Liver (tissue), 9 donors: Measurements from ENCODE around the gene SERTAD2. TPM values are rescaled to one million over a fixed set of nuclear protein-coding genes. Genes with fewer than 3 reads are reported as not detected.
A peak's percentile ranks its signal among the peaks of the same experiment; 100 is the strongest.

Experiments used
- DNase-seq: peaks from one replicate; pipeline ENCODE4 v3.0.0-alpha.2; 2017; ENCODE audit warnings: low spot score
- H3K27ac ChIP-seq, 2 donors: one replicate each; pipeline ENCODE4 v1.7.0; 2013; ENCODE audit warnings: inconsistent platforms in 2 of 2, low read length in 2 of 2, control low read depth in 1 of 2, low read depth in 1 of 2, mild to moderate bottlenecking in 1 of 2
- H3K27me3 ChIP-seq, 4 donors: one replicate each; pipeline versions ENCODE4 v1.6.1 to v1.7.0; 2013; ENCODE audit warnings: low read length in 3 of 4, inconsistent platforms in 1 of 4, mild to moderate bottlenecking in 1 of 4, moderate library complexity in 1 of 4; ENCODE audit not compliant: control insufficient read depth in 4 of 4, insufficient read depth in 4 of 4
- H3K36me3 ChIP-seq, 4 donors: one replicate each; pipeline versions ENCODE4 v1.6.1 to v1.7.0; 2013; ENCODE audit warnings: low read length in 3 of 4, mild to moderate bottlenecking in 3 of 4, low read depth in 1 of 4, moderate library complexity in 1 of 4; ENCODE audit not compliant: control insufficient read depth in 4 of 4, insufficient read depth in 3 of 4
- H3K4me1 ChIP-seq, 4 donors: one replicate each; pipeline versions ENCODE4 v1.6.1 to v1.7.0; 2013; ENCODE audit warnings: low read length in 3 of 4, mild to moderate bottlenecking in 3 of 4, moderate library complexity in 1 of 4; ENCODE audit not compliant: control insufficient read depth in 4 of 4, insufficient read depth in 4 of 4
- H3K4me3 ChIP-seq, 3 donors: one replicate each; pipeline versions ENCODE4 v1.6.1 to v1.7.0; 2013; ENCODE audit warnings: low read length in 3 of 3, control low read depth in 1 of 3, low read depth in 1 of 3, mild to moderate bottlenecking in 1 of 3
- H3K9ac ChIP-seq, 2 donors: one replicate each; pipeline ENCODE4 v1.7.0; 2013; ENCODE audit warnings: low read length in 2 of 2, mild to moderate bottlenecking in 2 of 2, moderate library complexity in 2 of 2, control low read depth in 1 of 2, low read depth in 1 of 2
- H3K9me3 ChIP-seq, 4 donors: one replicate each; pipeline versions ENCODE4 v1.6.1 to v1.7.0; 2013; ENCODE audit warnings: low read length in 3 of 4; ENCODE audit not compliant: control insufficient read depth in 4 of 4
- ATF3 ChIP-seq: IDR thresholded peaks from 2 replicates; pipeline ENCODE4 v1.6.1; 2016; ENCODE audit warnings: antibody characterized with exemption
- CTCF ChIP-seq: fragments of 150-350 bp; IDR thresholded peaks from 2 replicates; pipeline ENCODE4 v1.5.1; 2017; ENCODE audit warnings: improper control_type of control experiment, low read depth, low read length; ENCODE audit not compliant: missing input control
- FOXA1 ChIP-seq: IDR thresholded peaks from 2 replicates; pipeline ENCODE4 v1.6.1; 2016; ENCODE audit warnings: antibody characterized with exemption
- GABPA ChIP-seq, 2 donors: IDR thresholded peaks in 1 of 2; conservative IDR thresholded peaks in 1 of 2; 2 replicates each; pipeline ENCODE4 v1.6.1; 2016; ENCODE audit warnings: antibody characterized with exemption in 2 of 2, mild to moderate bottlenecking in 1 of 2, moderate library complexity in 1 of 2
- HNF4G ChIP-seq: IDR thresholded peaks from 2 replicates; pipeline ENCODE4 v1.6.1; 2016; ENCODE audit warnings: antibody characterized with exemption
- JUND ChIP-seq, 2 donors: IDR thresholded peaks; 2 replicates each; pipeline ENCODE4 v1.6.1; 2016; ENCODE audit warnings: antibody characterized with exemption in 2 of 2
- NR2F2 ChIP-seq: IDR thresholded peaks from 2 replicates; pipeline ENCODE4 v1.6.1; 2016; ENCODE audit warnings: antibody characterized with exemption
- RAD21 ChIP-seq, 2 donors: IDR thresholded peaks; 2 replicates each; pipeline ENCODE4 v1.6.1; 2016; ENCODE audit warnings: antibody characterized with exemption in 2 of 2, mild to moderate bottlenecking in 2 of 2
- REST ChIP-seq: IDR thresholded peaks from 2 replicates; pipeline ENCODE4 v1.6.1; 2016; ENCODE audit warnings: antibody characterized with exemption, mild to moderate bottlenecking
- YY1 ChIP-seq: IDR thresholded peaks from 2 replicates; pipeline ENCODE4 v1.6.1; 2016; ENCODE audit warnings: antibody characterized with exemption, mild to moderate bottlenecking
- WGBS: extraction: QIAGEN DNeasy Blood & Tissue Kit; methylation state at CpG from one replicate; pipeline ENCODE4 v1.1.7; 2013; 5-methylcytosine and 5-hydroxymethylcytosine counted together
- polyA plus RNA-seq, 2 donors: library from polyadenylated mRNA; stranded (reverse) in 1 of 2; unstranded in 1 of 2; fragments of 200-250 nt in 1 of 2; fragments of >200 nt in 1 of 2; fragmentation: Nextera tagmentation in 1 of 2; extraction: Ambion mirVana in 1 of 2; gene quantifications; one replicate each; pipeline versions ENCODE4 v1.2.1 to v1.2.3, GENCODE V29; 2013 to 2015
- total RNA-seq, 2 donors: library from RNA; depleted of rRNA; stranded (reverse); fragments of >200 nt; gene quantifications; one replicate each; pipeline ENCODE4 v1.2.3, GENCODE V29; 2014
- donor health status: healthy.
- donor health status: healthy.
- donor health status: healthy.
- donor health status: healthy.
- donor health status: healthy.

SERTAD2 gene
- total and polyA plus RNA-seq, 4 donors, result 5.1 to 13.3 (median 6.4) TPM

GRCh38 chr2:64606479-64607363, 47.0 kb downstream of the SERTAD2 start (continued):
- peak; percentile 50 for TF ChIP-seq NR2F2

- Histone ChIP-seq H3K9ac (no peak overlapping the region), H3K27me3 (no peaks in the 10 kb centered on the region)
- WGBS, result 86% methylated on average over 5 of the region's 5 CpGs
Measured at GRCh38 chr2:64605991-64606478, 47.7 kb downstream of the SERTAD2 start.

More at GRCh38 chr2:64605991-64606478, 47.7 kb downstream of the SERTAD2 start:
- peaks cover 3 to 27% (median 15%) of the 10 kb centered on the region in 4 donors for H3K4me1 ChIP-seq
- no peaks in the 10 kb centered on the region for H3K9me3 ChIP-seq
- H3K27ac ChIP-seq, result no peak overlapping the region
- H3K4me3 ChIP-seq, result no peak overlapping the region
- TF ChIP-seq GABPA (IDR thresholded peaks at IDR 0.05 in 1 of 2, conservative IDR thresholded peaks at IDR 0.05 in 1 of 2), result no peak
- no peak for TF ChIP-seq YY1
- TF ChIP-seq JUND (IDR thresholded peaks at IDR 0.05), result no peak
- no peak for TF ChIP-seq REST
- TF ChIP-seq CTCF, result no peak
- TF ChIP-seq FOXA1, result no peak
- TF ChIP-seq ATF3, result no peak
- TF ChIP-seq RAD21 (IDR thresholded peaks at IDR 0.05), result no peak
- TF ChIP-seq HNF4G, result no peak
- no peaks in the 10 kb centered on the region for H3K36me3 ChIP-seq
- DNase-seq, result no peak
